Measurements from ENCODE around the gene GPX6. TPM values are rescaled to one million over a fixed set of nuclear protein-coding genes. Genes with fewer than 3 reads are reported as not detected.

Gene GPX6
- total and polyA plus RNA-seq, 10 of the 15 experiments (the other 5 are each of a cell fraction or from before 2014, with no cell fraction given) = not detected

GRCh38 chr6:28480253-28480932, 35.2 kb downstream of the GPX6 start:
- Histone ChIP-seq H3K9ac (ENCODE audit: control insufficient read depth, insufficient read depth, low read length) (no peak overlapping the region), H4K20me1 (ENCODE audit: control insufficient read depth, insufficient read depth) (no peaks in the 10 kb centered on the region), H3K27ac (ENCODE audit: control insufficient read depth, insufficient read depth) (no peak overlapping the region), H3K27me3 (replicated peaks in 1 of 2; ENCODE audit: control insufficient read depth in 2 of 2, insufficient read depth in 2 of 2, low read length in 1 of 2) (peaks cover 3 to 6% of the 10 kb centered on the region in 2 experiments; a peak in 3 of 4 replicates), H3K9me3 (replicated peaks; ENCODE audit: control insufficient read depth, insufficient read depth, low read length) (no peaks in the 10 kb centered on the region; the same call in 2 of the 3 replicates), H3K4me2 (ENCODE audit: control insufficient read depth, insufficient read depth) (no peak overlapping the region), H2AFZ (ENCODE audit: control insufficient read depth, low read depth, low read length) (no peak overlapping the region), H3K36me3 (ENCODE audit: control insufficient read depth in 2 of 2, insufficient read depth in 2 of 2, low read length in 1 of 2) (no peaks in the 10 kb centered on the region), H3K4me3 (no peak overlapping the region), H3K4me1 (ENCODE audit: control insufficient read depth, insufficient read depth, low read length) (no peaks in the 10 kb centered on the region), H3K79me2 (ENCODE audit: control insufficient read depth, insufficient read depth, low read length) (no peaks in the 10 kb centered on the region)
- no peak for ATAC-seq
- POLR2A ChIA-PET = no interaction called here
- SMC1A ChIA-PET (ENCODE audit: uncharacterized antibody, unreplicated experiment) = no interaction called here
- in situ Hi-C loops (cut with MboI) (no loop called here), intact Hi-C loops (cut with micrococcal nuclease; ENCODE audit: unreplicated experiment) (no loop called here)
- DNase-seq (ENCODE audit: low read depth, low spot score) = no peak
- WGBS (ENCODE audit: insufficient coverage, insufficient replicate concordance, low lambda C conversion rate, missing lambda C conversion rate) = 33% methylated on average over 9 of the region's 9 CpGs
- no TSS peak for BruUV-seq (replicated peaks)
- no peak for FAIRE-seq
- RAD21 ChIA-PET (ENCODE audit: unreplicated experiment) = interaction anchor here (0.8 kb wide), 1 partner anchor 62 kb away, joined by 3 read pairs; no protein-coding TSS in a partner anchor
- CTCF ChIA-PET = no interaction called here
- no peak for TF ChIP-seq HCFC1 (IDR thresholded peaks at IDR 0.05; ENCODE audit: low read length)
- TF ChIP-seq IRF4 (IDR thresholded peaks at IDR 0.05; ENCODE audit: low read depth, low read length) = no peak
- TF ChIP-seq ZBTB11 (CRISPR knock-in tag; IDR thresholded peaks at IDR 0.05) = no peak
- no peak for TF ChIP-seq NRF1 (conservative IDR thresholded peaks at IDR 0.05; ENCODE audit: low read depth, low read length)
- no peak for TF ChIP-seq POU2F2 (IDR thresholded peaks at IDR 0.05; ENCODE audit: borderline replicate concordance, low read depth, low read length)
- no peak for TF ChIP-seq NFIC (IDR thresholded peaks at IDR 0.05; ENCODE audit: low read depth, low read length)
- TF ChIP-seq, protein P1, sequence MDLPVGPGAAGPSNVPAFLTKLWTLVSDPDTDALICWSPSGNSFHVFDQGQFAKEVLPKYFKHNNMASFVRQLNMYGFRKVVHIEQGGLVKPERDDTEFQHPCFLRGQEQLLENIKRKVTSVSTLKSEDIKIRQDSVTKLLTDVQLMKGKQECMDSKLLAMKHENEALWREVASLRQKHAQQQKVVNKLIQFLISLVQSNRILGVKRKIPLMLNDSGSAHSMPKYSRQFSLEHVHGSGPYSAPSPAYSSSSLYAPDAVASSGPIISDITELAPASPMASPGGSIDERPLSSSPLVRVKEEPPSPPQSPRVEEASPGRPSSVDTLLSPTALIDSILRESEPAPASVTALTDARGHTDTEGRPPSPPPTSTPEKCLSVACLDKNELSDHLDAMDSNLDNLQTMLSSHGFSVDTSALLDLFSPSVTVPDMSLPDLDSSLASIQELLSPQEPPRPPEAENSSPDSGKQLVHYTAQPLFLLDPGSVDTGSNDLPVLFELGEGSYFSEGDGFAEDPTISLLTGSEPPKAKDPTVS (IDR thresholded peaks at IDR 0.05; ENCODE audit: low read depth, low read length) = no peak
- TF ChIP-seq SMAD1 (IDR thresholded peaks at IDR 0.05; ENCODE audit: low read depth, partially characterized antibody) = no peak
- TF ChIP-seq, protein P2, sequence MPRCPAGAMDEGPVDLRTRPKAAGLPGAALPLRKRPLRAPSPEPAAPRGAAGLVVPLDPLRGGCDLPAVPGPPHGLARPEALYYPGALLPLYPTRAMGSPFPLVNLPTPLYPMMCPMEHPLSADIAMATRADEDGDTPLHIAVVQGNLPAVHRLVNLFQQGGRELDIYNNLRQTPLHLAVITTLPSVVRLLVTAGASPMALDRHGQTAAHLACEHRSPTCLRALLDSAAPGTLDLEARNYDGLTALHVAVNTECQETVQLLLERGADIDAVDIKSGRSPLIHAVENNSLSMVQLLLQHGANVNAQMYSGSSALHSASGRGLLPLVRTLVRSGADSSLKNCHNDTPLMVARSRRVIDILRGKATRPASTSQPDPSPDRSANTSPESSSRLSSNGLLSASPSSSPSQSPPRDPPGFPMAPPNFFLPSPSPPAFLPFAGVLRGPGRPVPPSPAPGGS (IDR thresholded peaks at IDR 0.05; ENCODE audit: borderline replicate concordance, insufficient read depth, low read depth, low read length, poor library complexity, severe bottlenecking) = no peak
- TF ChIP-seq, protein P3, sequence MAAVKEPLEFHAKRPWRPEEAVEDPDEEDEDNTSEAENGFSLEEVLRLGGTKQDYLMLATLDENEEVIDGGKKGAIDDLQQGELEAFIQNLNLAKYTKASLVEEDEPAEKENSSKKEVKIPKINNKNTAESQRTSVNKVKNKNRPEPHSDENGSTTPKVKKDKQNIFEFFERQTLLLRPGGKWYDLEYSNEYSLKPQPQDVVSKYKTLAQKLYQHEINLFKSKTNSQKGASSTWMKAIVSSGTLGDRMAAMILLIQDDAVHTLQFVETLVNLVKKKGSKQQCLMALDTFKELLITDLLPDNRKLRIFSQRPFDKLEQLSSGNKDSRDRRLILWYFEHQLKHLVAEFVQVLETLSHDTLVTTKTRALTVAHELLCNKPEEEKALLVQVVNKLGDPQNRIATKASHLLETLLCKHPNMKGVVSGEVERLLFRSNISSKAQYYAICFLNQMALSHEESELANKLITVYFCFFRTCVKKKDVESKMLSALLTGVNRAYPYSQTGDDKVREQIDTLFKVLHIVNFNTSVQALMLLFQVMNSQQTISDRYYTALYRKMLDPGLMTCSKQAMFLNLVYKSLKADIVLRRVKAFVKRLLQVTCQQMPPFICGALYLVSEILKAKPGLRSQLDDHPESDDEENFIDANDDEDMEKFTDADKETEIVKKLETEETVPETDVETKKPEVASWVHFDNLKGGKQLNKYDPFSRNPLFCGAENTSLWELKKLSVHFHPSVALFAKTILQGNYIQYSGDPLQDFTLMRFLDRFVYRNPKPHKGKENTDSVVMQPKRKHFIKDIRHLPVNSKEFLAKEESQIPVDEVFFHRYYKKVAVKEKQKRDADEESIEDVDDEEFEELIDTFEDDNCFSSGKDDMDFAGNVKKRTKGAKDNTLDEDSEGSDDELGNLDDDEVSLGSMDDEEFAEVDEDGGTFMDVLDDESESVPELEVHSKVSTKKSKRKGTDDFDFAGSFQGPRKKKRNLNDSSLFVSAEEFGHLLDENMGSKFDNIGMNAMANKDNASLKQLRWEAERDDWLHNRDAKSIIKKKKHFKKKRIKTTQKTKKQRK (IDR thresholded peaks at IDR 0.05; ENCODE audit: low read depth, low read length) = no peak
- no peak for TF ChIP-seq NBN (IDR thresholded peaks at IDR 0.05)
- no peak for TF ChIP-seq ZSCAN29 (IDR thresholded peaks at IDR 0.05)

All from GM12878 (cell line).